Activated naive CD4-positive, alpha-beta T cell (primary cell): ENCODE results near the gene TBL3.
"Not testable (repeated sequence)": the region's sequence is repeated elsewhere in the genome, so short reads cannot be mapped to it uniquely, and the experiment has no call there.

Source experiments
- DNase-seq, 4 experiments: peaks; one replicate each; lab custom pipeline; 2025; lab: John Stamatoyannopoulos, UW

The TBL3 gene

DNA sequence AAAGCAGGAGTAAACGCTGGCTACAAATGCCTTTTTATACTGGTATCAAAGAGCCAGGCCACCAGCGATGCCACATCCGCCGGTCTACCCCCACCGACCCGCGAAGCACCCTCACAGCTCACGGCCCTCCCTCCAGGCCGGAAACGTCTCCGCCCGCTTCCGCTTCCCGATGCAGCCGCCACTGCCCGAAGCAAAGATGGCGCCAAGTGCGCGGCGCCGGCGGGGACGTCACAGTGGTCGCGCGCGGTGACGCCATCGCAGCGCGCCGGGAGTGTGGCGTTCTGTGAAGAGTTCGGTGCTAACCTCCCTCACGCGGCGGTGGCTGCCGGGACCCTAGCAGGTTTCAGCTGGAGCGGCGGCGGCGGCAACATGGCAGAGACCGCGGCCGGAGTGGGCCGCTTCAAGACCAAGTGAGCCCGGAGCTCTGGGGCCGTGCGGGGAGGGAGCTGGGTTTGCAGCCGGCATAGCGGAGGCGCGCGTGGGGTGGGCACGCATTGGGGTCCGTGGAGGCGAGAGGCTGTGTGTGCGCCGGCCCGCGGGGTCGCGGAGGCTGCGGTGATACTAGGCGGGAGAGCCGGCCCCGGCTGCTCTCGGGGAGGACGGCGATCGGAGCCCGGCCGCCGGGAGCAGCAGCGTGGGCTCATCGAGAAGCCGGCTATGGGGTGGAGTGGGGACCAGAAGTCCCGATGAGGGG is at the start of gene TBL3:
TSS of gene TBL3 (plus strand) at position 258 of the 694 bp plus-strand sequence. CDS start at position 370, 112 bp downstream.
- peak; percentile 92 to 96 (median 95) for DNase-seq

DNA sequence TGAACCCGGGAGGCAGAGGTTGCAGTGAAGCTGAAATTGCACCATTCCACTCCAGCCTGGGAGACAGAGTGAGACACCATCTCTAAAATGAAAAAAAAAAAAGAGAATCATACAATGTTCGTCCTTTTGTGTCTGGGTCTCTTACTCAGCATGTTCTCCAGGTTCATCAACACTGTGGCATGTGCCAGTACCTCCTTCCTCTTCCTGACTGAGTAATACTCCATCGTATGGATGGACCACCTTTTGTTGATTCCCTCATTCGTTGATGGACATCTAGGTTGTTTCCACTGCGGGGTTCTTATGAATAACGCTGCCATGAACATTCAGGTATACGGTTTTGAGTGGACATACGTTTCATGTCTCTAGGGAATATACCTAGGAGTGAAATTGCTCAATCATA is 49.5 kb upstream of the TBL3 start:
- DNase-seq = no peak

- no peak for DNase-seq
These were observed 48.4 kb upstream of the TBL3 start for GRCh38 chr16:1923299-1924034.

- DNase-seq = no peak
These were observed 47.8 kb upstream of the TBL3 start for GRCh38 chr16:1924095-1924494.

DNA sequence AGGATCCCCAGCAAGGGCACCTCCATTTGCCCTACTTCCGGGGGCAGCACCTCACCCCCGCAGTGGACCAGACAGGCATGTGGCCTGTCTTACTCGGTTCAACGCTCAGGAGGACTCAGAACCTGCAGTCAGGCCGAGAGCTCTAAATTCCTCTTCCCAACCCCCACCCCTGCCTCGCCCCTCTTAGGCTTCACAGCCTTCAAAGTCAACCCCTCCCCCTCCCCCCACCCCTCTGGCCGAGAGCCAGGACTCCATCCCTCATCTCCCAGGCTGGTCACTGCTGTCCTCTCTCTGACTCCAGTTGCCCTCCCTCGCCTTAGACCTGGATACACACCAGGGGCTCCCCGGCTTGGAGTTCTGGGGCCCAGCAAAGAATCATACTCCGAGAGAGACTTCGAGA is 45.6 kb upstream of the TBL3 start:
- no peak for DNase-seq

- no peak for DNase-seq
These were observed 42.7 kb upstream of the TBL3 start for GRCh38 chr16:1929105-1929504.

GRCh38 chr16:1929578-1930337 is 42.1 kb upstream of the TBL3 start:
- peak; percentile 88 to 96 (median 93) for DNase-seq

DNA sequence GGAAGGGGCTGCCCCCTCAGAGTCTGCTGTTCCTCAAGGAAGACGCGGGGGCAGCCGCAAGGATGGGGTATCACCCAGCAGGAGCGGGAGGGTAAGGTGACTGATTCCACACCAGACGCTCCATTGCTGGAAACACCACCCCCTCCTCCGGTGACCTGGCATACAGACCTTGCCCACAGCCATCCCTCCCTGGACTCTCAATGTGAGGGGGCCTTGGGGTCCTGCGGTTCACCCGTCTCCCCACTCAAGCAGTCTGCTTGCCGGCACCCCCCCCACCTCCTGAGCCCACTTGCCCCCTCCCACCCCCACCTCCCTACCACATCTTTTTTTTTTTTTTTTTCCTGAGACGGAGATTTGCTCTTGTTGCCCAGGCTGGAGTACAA is 41.5 kb upstream of the TBL3 start:
- no peak for DNase-seq

DNA sequence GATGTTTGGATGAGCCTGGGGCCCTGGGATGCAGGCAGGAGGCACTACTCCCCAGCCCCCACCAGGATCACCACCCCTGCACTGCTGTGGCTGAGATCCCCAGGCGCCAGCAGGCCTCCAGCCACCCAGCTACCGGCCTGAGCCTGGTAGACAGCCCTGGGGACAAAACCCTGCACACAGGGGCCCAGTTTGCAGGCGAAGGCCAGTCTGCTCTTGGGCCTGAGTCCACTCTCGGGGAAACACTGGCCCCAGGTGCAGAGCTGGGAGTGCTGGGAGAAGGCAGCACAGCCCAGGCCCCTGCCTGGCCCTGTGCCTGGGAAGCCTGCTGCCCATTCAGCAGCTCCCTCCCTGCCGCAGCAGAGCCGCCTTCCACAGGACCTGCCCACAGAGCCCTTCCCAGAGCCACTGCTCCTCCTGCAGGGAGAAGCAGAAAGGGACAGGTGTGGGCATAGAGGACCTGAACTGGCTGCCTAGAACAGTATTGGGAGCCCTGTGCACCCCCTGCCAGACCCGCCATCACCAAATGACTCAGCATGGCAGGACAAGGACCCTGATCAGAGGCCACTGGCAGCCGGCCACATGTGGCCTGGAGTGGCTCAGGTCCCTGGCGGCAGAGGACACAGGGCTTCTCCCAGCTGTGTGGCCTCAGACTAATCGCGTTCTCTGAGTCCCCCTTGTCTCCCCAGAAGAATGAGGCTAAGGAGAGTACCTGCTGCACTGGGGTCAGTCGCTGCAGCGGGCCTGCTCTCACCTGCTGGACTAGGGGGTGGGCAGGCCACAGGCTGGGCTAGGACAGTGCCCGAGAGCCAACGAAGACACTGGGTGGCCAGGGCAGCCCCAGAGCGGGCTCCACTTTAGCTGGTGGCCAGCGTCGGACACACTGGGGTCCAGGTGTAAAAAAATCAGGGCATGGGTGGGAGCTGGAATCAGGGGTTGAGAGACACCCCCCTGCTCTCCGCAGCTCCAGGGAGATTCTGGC is 39.5 kb upstream of the TBL3 start:
- DNase-seq = no peak

- no peak for DNase-seq
These were observed 38.7 kb upstream of the TBL3 start for GRCh38 chr16:1933097-1933661.

DNA sequence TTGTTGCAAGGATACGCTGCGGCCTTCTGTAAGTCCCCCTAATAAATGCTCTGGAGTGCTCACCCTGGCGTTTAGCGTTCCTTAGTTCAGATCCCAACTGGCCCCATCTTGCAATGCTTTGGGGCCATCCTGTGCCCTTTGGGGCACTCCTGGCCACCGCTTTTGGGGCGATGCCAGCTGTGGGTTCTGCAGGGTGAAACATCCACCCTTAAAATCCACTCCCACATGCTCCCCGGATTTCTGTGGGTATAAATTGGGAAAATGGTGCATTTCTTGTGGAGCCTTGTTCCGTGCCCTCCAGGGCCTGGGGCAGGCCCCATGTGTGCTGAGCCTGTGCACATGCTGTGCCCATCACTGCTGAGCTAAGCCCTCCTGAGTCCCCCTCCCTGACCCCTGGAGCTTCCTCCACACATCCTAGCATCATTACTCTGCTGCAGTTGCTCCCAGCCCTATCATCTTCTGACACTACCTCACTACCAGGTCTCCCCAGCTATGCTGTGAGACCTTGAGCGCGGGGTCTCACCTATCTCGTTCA is 34.8 kb upstream of the TBL3 start:
- no peak for DNase-seq

GRCh38 chr16:1938316-1938715 is 33.5 kb upstream of the TBL3 start:
- DNase-seq = no peak

- no peak for DNase-seq
These were observed 32.9 kb upstream of the TBL3 start for GRCh38 chr16:1938910-1939309.

DNA sequence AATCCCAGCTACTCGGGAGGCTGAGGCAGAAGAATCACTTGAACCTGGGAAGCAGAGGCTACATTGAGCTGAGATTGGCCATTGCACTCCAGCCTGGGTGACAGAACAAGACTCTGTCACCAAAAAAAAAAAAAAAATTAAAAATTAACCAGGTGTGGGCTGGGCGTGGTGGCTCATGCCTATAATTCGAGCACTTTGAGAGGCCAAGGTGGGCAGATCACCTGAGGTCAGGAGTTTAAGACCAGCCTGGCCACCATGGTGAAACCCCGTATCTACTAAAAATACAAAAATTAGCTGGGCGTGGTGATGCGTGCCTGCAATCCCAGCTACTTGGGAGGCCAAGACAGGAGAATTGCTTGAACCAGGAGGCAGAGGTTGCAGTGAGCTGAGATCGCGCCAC is 32.0 kb upstream of the TBL3 start:
- not testable (repeated sequence) for DNase-seq

DNA sequence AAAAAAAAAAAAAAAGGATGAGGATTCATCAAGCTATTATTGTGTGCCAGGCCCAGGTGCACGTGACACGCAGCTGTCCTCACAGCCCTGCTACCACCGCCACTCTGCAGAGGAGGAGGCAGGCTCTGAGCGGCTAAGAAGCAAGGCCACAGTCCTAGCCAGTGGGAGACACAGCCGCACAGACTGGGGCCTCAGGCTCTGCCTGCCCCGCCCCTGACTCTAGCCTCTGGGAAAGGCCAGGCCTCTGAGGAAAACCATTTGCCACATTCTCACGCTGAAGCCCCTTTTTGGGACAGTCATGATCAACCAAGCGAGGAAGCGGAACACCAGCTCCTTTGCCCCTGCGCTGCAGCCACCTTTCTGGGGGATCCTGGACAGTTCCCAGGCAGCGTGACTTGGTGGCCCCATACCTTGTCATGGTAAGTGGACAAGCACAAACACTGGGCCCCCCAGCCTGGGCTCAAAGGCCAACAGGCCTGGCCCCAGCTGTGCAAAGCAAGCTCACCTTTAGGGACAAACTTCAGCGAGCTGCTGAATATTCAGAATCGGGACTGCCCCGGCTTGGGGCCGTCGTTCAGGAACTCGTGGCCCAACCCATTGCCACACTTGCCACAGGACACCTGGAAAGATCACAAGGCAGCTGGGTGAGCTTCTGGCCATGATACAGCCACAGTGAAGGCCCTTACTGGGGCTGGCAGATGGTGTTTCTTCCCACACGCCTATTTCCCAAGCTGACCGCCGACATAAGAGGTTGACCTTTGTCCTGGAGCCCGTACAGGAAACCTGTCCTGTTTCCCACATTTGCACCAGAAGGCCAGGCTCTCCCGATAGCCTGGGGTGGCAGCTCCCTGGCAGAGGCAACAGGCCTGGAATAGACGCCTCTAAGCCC is 31.3 kb upstream of the TBL3 start:
- DNase-seq = no peak

- DNase-seq = no peak
These were observed 30.4 kb upstream of the TBL3 start for GRCh38 chr16:1941162-1942046.

DNA sequence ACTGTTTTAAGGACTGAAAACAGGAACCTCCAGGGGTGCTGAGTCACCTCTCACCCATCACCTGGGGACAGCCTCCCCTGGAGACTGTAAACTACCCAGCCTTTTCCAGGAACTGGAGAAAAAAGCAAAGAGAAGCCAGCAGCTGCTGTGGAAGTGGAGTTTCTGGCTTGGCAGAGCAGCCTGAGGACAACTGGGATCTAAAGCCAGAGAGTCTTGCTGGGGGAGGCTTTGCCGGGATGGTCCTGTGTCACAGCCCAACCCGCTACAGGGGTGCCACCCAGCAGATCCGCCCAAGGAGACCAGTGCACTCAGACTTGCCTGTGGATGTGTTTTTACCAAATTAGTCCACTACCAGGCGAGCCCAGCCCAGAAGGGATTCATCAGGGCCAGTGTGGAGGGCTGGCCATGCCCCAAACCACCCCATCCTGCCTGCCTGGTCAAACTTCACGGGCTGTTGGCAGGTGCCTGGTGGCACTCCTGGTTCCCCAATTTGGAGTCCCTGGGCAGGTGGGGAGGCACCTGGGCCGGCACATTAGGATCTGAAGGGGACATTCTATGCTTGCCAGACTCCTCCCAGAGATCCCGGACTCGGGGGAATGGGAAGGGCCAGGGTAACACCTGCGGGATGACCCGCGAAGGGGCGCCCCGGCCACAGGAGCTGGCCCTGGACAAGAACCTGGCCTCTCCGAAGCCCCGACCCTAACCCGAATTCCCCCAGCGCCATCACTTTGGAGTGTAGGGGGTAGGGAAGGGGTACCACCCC is 29.6 kb upstream of the TBL3 start:
- DNase-seq = no peak
